SJSA1 (cell line): ENCODE data around the gene OXNAD1. TPM values are rescaled to one million over a fixed set of nuclear protein-coding genes. Genes with fewer than 3 reads are reported as not detected.

Experiments used
- DNase-seq, 2 experiments: peaks; one replicate each; pipeline ENCODE4 v3.0.0-alpha.2; 2015 to 2020; ENCODE audit warnings: low spot score in 2 of 2, low read depth in 1 of 2
- H3K27ac ChIP-seq: fragments of 250-450 bp; sonication (Bioruptor Pico); 2 replicates; pipeline ENCODE4 v1.5.1; 2020; ENCODE audit warnings: mild to moderate bottlenecking, moderate library complexity
- H3K27me3 ChIP-seq: fragments of 250-450 bp; sonication (Bioruptor Pico); replicated peaks from 2 replicates; pipeline ENCODE4 v1.5.1; 2020; ENCODE audit warnings: mild to moderate bottlenecking, moderate library complexity
- H3K36me3 ChIP-seq: fragments of 250-450 bp; sonication (Bioruptor Pico); 2 replicates; pipeline ENCODE4 v1.5.1; 2020; ENCODE audit warnings: mild to moderate bottlenecking
- H3K4me1 ChIP-seq: fragments of 250-450 bp; sonication (Bioruptor Pico); replicated peaks from 2 replicates; pipeline ENCODE4 v1.6.1; 2021; ENCODE audit warnings: mild to moderate bottlenecking
- H3K4me3 ChIP-seq: fragments of 250-450 bp; sonication (Bioruptor Pico); 2 replicates; pipeline ENCODE4 v1.5.1; 2020; ENCODE audit warnings: mild to moderate bottlenecking
- H3K9me3 ChIP-seq: fragments of 250-450 bp; sonication (Bioruptor Pico); replicated peaks from 2 replicates; pipeline ENCODE4 v1.5.1; 2020; ENCODE audit warnings: mild to moderate bottlenecking
- total RNA-seq: library from RNA; depleted of rRNA; stranded (reverse); fragments of >200 nt; shearing (Covaris generic); gene quantifications from 2 replicates; pipeline ENCODE4 v1.2.3, GENCODE V29; 2014

The OXNAD1 gene
- total RNA-seq, 1 experiment from 2014 or later = 9.9 TPM

DNA sequence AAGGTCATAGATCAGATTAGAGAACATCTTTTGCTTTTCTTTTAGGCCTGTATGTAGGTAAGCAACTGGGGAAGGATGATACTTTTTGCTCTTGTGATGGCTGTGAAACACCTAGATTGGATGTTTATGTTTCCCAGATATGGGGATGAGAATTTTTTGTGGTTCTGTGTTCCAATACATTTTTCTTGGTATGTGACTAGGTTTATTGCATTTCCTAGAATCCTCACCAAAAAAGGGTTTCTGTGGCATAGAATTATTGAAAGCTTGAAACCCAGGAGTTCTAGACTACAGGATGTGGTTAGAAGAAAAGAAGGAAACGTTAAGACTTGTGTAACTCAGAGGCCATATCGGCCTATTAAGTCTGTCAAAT, 25.8 kb downstream of the OXNAD1 start:
- Histone ChIP-seq H3K36me3 (peaks cover 8% of the 10 kb centered on the region), H3K4me3 (no peak overlapping the region), H3K9me3 (no peaks in the 10 kb centered on the region), H3K27ac (0 out of 2 replicates have a peak overlapping the region, but pooled peaks have one; percentile 2), H3K27me3 (no peaks in the 10 kb centered on the region), H3K4me1 (no peaks in the 10 kb centered on the region; the same call in 1 of the 2 replicates)
- peak in 1 of 2 experiments; percentile 34 for DNase-seq

DNA sequence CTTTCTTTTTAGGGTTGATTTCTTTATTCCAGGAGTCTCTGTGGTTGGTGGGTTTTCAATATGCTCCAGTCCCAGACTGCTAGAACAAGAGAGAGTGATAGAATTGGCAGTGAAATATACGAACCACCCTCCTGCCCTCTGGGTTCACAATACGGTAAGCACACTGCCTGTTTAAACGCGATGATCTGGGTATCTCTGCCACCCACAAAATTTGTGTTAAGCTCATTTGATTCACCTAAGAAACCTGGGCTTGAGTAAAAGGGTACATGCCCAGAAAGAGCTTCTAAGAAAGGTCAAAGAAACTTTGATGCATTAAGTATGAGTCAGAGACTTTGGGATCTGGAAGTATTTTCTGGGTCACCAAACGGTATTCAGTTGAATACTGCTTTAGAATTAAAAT, 29.8 kb downstream of the OXNAD1 start:
- Histone ChIP-seq H3K27ac (no peak overlapping the region), H3K4me1 (no peaks in the 10 kb centered on the region; the same call in 1 of the 2 replicates), H3K9me3 (no peaks in the 10 kb centered on the region), H3K36me3 (peaks cover 15% of the 10 kb centered on the region), H3K4me3 (no peak overlapping the region), H3K27me3 (no peaks in the 10 kb centered on the region)
- DNase-seq = no peak

DNA sequence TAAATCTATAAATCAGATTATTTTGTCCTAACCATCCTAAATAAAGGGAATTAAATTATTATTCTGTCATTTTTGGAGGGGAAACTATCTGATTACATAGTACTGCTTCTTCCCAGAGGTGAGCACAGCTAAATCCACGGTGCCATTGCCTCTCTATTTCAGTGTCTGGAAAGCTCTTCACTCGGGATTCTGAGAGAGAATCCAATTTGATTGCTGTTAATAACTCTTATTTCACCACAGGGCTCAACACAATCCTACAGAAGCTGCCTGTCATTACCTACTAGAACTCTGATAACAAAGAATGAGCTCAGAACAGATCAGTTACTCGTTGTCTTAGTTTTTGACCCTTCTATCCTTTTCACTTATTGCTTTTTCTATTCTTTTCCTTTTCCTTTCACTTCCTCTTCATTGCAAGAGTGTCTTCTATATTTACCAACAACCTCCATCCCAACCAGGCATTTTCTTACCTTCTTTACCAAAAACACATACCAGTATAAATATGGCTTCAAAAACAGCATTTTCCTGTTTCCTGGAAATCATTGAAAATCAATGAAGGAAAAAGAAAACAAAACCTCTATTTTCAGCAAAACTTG, 30.4 kb downstream of the OXNAD1 start:
- Histone ChIP-seq H3K27ac (no peak overlapping the region), H3K36me3 (peaks cover 15% of the 10 kb centered on the region), H3K27me3 (no peaks in the 10 kb centered on the region), H3K4me1 (peaks cover 2% of the 10 kb centered on the region; the same call in 1 of the 2 replicates), H3K9me3 (no peaks in the 10 kb centered on the region), H3K4me3 (no peak overlapping the region)
- no peak for DNase-seq

DNA sequence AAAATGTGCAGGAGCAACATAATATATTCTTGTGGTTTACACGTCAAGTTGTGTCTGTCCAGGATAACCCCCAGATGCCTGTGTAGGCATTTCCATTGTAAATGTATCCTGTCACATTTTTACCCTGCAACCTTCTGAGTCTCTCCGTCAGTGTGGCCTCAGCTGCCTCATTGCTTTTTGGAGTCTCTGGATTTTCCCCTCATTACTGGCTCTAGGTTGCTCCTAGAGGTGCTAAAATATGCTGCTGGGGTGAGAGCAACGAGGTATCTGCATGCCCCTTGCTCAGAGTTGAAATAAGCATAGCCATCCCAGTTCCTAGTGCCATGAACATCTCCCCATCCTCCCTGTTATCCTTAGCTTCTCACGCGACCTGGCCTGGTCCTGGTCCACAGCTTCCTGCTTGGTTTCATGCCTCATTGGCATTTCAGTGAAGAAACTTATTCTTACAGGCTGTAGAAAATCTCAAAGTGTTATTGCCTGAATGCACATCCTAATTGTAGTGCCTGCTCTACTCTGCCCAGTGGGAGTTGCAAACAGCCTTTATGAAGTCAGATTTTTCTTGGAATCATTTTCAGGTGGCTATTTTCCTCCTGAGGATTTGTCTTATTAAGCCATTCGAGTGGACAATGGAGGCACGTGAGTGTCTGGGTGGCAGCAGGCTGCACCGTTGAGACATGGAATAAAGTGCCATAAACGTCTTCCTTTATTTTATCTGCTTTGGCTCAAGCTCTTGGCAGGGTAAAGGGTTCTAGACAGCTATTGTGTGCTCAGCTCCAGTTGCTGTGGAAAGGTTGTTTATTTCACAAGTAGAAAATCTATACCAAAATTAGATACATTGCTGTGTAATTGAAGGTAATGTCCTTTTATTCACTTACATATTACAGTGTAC, 33.2 kb downstream of the OXNAD1 start:
- no peak for DNase-seq
- peaks cover 27% of the 10 kb centered on the region for H3K36me3 ChIP-seq

DNA sequence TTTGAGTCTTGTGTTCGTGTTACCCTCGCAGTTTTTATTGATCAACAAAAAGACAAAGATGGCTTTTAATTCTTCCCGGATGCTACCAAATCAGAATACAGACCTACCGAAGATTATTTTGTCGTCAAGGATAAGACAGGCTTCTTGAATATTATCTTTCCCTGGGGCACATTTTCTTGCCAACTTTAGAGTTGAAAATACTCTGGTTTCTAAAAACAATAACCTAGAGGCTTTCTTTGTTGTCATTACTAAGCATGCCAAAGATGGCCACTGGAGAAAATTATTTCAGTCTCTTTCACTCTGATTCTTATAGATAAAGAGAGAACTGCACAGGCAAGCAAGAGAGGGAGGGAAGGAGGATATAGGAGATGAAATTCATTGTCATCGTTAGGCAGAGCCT, 33.9 kb downstream of the OXNAD1 start:
- Histone ChIP-seq H3K4me3 (no peak overlapping the region), H3K4me1 (peaks cover 9% of the 10 kb centered on the region; the same call in 1 of the 2 replicates), H3K27me3 (no peaks in the 10 kb centered on the region), H3K36me3 (peaks cover 32% of the 10 kb centered on the region), H3K9me3 (no peaks in the 10 kb centered on the region), H3K27ac (no peak overlapping the region)
- no peak for DNase-seq

More for the DNA sequence above, 33.2 kb downstream of the OXNAD1 start:
- Histone ChIP-seq H3K27ac (no peak overlapping the region), H3K27me3 (no peaks in the 10 kb centered on the region), H3K4me3 (no peak overlapping the region), H3K9me3 (no peaks in the 10 kb centered on the region), H3K4me1 (peaks cover 9% of the 10 kb centered on the region; the same call in 1 of the 2 replicates)

DNA sequence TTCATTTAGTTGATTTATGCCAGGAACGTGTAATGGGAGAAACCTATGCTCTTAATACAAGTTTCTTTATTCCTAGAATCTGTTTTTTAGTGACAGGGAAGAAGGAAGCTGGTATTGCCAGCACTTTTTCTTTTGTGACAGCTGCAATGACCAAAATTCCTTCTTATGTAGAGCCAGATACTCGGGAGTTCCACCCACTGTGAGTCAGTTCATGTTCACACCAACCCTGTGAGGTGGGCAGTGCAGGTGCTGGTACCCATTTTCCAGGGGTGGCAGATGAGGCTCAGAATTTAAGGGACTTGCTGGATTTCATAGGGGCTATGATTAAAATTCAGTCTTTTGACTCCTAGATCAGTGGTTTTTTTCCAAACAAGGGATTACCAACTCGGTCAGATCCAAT, 34.7 kb downstream of the OXNAD1 start:
- no peaks in the 10 kb centered on the region for H3K9me3 ChIP-seq
- H3K36me3 ChIP-seq = peaks cover 30% of the 10 kb centered on the region
- no peaks in the 10 kb centered on the region for H3K27me3 ChIP-seq
- H3K4me3 ChIP-seq = no peak overlapping the region
- peaks cover 9% of the 10 kb centered on the region; the same call in 1 of the 2 replicates for H3K4me1 ChIP-seq
- H3K27ac ChIP-seq = no peak overlapping the region
- DNase-seq = no peak

DNA sequence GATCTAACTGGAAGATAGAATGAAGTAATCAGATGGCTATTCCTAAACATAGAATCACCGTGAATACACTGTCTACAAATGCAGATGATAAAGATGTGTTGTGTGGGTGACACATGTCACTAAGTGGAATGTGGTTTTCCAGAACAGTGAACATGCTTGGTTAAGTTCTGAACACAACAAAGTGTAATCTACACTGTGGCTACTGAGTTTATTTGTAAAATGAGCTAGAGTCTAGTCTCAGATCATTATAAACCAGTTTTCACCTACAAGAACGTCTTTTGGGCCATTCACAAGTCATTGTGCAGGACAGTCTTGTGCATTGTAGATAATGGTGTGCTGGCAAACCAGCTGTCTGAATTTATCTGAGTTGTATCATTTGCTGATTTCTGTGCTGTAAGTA, 35.3 kb downstream of the OXNAD1 start:
- Histone ChIP-seq H3K36me3 (peaks cover 29% of the 10 kb centered on the region), H3K9me3 (no peaks in the 10 kb centered on the region), H3K4me3 (no peak overlapping the region), H3K27ac (no peak overlapping the region), H3K4me1 (peaks cover 9% of the 10 kb centered on the region; the same call in 1 of the 2 replicates), H3K27me3 (no peaks in the 10 kb centered on the region)
- DNase-seq = peak in 1 of 2 experiments; percentile 16

DNA sequence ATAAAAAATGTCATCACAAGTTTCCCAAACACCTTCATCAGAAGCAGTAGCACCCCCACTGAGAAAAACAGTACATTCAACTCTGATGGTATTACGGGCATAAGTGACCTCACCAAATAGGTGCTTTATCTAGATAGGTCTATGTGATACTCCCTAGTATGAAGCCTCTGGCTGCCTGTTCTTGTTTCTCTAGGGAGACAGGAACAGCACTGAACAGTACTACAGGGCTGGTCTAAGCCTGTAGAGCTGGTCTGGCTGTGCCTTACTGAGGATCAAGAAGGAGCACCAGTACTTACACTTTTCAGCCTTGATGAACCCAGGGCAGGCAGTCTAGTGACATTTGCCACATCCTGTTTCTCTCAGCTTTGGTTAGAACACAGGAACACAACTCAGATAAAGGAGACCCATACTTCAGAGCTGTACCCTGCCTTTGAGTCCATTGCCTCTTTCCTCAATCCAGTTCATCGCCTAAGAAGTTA, 35.9 kb downstream of the OXNAD1 start:
- H3K27me3 ChIP-seq = no peaks in the 10 kb centered on the region
- peaks cover 29% of the 10 kb centered on the region for H3K36me3 ChIP-seq
- no peaks in the 10 kb centered on the region for H3K9me3 ChIP-seq
- H3K4me1 ChIP-seq = peaks cover 9% of the 10 kb centered on the region; the same call in 1 of the 2 replicates
- DNase-seq = no peak
- no peak overlapping the region for H3K4me3 ChIP-seq
- H3K27ac ChIP-seq = no peak overlapping the region

DNA sequence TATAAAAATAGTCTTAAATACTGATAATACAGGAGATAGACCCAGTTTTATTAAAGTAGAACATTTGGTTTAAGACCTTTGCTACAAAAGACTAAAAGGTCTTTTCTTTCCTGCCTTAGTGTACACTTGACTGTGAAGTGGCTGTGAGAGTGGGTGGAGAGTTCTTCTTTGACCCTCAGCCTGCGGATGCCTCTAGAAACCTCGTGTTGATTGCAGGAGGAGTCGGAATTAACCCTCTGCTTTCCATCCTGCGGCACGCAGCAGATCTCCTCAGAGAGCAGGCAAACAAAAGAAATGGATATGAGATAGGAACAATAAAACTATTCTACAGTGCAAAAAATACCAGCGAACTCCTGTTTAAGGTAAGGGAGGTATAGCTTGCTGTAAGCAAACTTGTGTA, 36.5 kb downstream of the OXNAD1 start:
- Histone ChIP-seq H3K27me3 (no peaks in the 10 kb centered on the region), H3K9me3 (no peaks in the 10 kb centered on the region), H3K27ac (no peak overlapping the region), H3K4me1 (peaks cover 9% of the 10 kb centered on the region; the same call in 1 of the 2 replicates), H3K4me3 (no peak overlapping the region), H3K36me3 (peaks cover 29% of the 10 kb centered on the region)
- no peak for DNase-seq

DNA sequence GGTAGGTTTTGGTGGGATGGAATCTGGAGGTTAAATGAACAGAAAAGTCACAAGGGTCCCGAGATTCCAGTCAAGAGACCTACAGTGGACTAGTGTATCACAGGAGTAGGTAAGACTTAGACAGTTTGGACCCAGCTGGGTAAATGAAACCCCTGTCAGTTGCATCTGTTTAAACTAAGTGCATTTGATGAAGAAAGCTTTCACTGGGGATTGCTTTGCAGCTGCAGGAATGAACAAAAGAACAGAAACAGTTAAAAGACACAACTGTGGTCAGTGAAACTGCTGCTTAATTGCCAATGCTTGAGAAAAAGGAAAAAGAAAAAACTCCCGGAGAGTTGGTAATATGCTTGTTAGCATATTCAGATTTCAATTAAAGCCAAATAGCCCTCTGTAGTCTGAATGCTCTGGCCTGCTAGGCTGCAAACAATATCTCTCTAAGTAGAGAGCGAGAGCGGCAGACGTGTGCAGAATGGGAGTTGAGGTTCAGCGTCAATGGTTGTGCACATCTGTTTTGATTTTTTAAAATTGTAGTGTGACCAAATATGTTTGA, 37.1 kb downstream of the OXNAD1 start:
- no peak for DNase-seq
- H3K9me3 ChIP-seq = no peaks in the 10 kb centered on the region
- peaks cover 9% of the 10 kb centered on the region; the same call in 1 of the 2 replicates for H3K4me1 ChIP-seq
- no peak overlapping the region for H3K27ac ChIP-seq
- no peak overlapping the region for H3K4me3 ChIP-seq
- H3K27me3 ChIP-seq = no peaks in the 10 kb centered on the region
- H3K36me3 ChIP-seq = peaks cover 27% of the 10 kb centered on the region

DNA sequence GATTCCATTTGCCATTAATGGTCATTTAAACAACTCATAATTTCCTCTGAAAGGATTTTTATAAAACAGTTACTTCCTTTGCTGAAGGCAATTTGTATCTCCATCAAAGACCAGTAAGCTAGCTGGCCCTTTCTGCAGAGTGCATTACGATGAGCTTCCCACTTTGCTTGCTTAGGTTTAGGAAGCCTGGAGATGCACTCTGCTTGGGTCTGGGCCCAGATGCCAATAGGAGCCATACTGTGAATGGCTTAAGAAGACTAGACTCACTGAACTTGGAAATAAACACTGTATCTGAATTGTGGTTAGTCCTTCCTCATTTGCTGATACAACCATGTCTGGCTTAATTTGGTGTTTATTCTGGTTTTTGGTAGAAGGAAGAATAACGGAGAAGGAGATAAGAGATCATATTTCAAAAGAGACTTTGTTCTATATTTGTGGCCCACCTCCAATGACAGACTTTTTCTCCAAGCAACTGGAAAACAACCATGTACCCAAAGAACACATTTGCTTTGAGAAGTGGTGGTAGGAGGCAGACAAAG, 38.1 kb downstream of the OXNAD1 start:
- H3K4me3 ChIP-seq = no peak overlapping the region
- H3K36me3 ChIP-seq = peaks cover 22% of the 10 kb centered on the region
- H3K9me3 ChIP-seq = no peaks in the 10 kb centered on the region
- no peak for DNase-seq
- H3K27me3 ChIP-seq = no peaks in the 10 kb centered on the region
- peaks cover 9% of the 10 kb centered on the region; the same call in 1 of the 2 replicates for H3K4me1 ChIP-seq
- H3K27ac ChIP-seq = no peak overlapping the region

DNA sequence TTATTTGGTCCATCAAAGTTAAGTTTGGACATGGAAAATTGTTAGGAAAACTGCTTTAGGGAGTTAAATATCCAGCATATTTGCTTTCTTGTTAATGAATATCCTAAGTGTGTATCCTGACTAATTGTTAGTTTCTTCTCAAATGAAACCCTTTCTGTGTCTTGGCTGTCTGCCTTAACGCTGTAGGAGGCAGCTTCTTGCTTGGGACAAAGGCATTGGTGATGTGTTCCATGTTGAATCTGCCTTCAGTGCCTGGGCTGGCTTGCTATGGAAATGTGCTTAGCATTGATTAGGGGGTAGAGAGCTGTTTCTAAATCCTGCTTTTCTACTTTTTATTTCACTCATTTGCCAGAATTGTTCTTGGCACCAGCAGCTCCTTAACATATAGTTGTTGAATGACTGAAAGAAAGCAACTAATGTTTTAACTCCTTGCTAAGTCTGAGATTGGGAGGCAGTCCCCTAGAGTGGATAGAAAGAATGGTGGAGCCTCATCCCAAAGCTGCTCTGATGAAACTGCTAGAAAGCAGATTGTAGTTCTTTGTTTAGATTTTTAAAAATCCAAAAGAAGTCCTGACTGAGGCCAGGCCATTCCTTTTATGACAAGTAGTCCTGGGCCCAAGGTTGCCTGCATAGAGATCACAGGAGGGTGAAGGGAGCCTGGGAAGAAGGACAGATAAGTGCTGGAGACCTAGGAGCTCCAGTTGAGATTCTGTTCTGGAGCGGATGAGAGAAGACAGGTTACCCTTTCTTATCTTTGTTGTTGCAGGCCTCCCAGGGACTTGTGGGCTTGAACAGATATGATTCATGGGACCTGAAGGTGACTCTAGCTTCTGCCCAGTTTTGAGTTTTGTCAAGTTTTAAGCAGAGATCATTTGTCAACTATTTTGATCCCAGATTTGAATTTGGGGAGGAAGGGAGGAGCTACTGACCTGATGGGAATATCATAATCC, 39.3 kb downstream of the OXNAD1 start:
- Histone ChIP-seq H3K27ac (no peak overlapping the region), H3K36me3 (peaks cover 22% of the 10 kb centered on the region), H3K9me3 (no peaks in the 10 kb centered on the region), H3K4me3 (no peak overlapping the region), H3K4me1 (peaks cover 9% of the 10 kb centered on the region; the same call in 1 of the 2 replicates), H3K27me3 (no peaks in the 10 kb centered on the region)
- no peak for DNase-seq

DNA sequence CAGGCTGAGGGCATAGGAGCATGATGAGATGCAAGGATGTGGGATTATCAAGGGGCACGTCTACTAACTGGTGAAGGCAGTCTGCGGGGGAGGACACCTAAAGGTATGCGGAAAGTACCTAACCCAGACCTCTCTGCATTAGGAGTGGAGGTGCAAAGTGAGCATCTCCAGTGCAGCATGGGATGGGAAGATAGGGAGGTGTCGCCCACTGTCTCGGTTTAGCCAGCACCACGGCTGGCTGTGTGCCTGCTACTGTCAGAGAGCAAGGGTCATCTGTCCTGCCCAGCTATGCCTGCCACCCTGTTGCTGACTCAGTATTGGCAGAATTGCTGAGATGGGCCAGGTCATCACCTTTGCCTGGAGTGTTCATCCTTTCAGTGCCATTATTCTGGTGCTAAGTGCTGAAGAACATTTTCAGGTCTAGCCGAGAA, 40.1 kb downstream of the OXNAD1 start:
- Histone ChIP-seq H3K27ac (no peak overlapping the region), H3K27me3 (no peaks in the 10 kb centered on the region), H3K4me1 (peaks cover 14% of the 10 kb centered on the region), H3K36me3 (peaks cover 27% of the 10 kb centered on the region), H3K9me3 (no peaks in the 10 kb centered on the region), H3K4me3 (no peak overlapping the region)
- DNase-seq = no peak
